Cortex of kidney (tissue), 1 donor: Measurements from ENCODE around the gene SIRT5.

Experiments
- DNase-seq: peaks from one replicate; lab custom pipeline; 2025; lab: John Stamatoyannopoulos, UW

Gene SIRT5

GRCh38 chr6:13574571-13575376 is at the start of gene SIRT5:
Gene SIRT5 (plus strand): TSS chr6:13574601. CDS start chr6:13584111, 9,510 bp downstream.
- no peak for DNase-seq

DNA sequence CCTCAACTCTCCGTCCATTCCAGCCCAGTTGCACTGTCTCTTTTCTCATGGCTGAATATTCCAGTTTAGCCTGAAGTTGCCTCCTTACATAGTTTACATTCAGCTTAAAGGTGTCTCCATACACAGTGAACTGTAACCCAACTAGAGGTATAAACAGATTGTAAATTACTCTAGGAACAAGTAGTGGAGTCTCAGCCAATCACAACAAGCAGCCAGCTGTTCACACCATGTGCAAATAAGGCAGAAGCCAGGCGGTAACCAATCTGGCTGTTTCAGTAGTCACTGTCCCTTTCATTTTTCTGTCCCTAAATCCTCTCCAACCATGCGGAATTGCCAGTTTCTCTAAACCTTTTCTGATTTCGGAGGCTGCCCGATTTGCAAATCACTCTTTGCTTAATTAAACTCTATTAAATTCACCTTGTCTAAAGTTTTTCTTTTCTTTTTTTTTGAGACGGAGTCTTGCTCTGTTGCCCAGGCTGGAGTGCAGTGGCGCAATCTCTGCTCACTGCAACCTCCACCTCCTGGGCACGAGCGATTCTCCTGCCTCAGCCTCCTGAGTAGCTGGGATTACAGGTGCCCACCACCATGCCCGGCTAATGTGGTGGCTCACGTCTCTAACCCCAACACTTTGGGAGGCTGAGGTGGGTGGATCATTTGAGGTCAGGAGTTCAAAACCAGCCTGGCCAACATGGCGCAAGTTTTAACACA is 49.4 kb upstream of the SIRT5 start:
- DNase-seq: no peak

- no peak for DNase-seq
Measured at GRCh38 chr6:13526357-13526726, 48.1 kb upstream of the SIRT5 start.

GRCh38 chr6:13526727-13527670 is 47.4 kb upstream of the SIRT5 start:
- no peak for DNase-seq

- DNase-seq: no peak
Measured at GRCh38 chr6:13527671-13528056, 46.7 kb upstream of the SIRT5 start.

GRCh38 chr6:13528232-13528631 is 46.2 kb upstream of the SIRT5 start:
- DNase-seq: no peak

- no peak for DNase-seq
Measured at GRCh38 chr6:13528777-13529343, 45.5 kb upstream of the SIRT5 start.

DNA sequence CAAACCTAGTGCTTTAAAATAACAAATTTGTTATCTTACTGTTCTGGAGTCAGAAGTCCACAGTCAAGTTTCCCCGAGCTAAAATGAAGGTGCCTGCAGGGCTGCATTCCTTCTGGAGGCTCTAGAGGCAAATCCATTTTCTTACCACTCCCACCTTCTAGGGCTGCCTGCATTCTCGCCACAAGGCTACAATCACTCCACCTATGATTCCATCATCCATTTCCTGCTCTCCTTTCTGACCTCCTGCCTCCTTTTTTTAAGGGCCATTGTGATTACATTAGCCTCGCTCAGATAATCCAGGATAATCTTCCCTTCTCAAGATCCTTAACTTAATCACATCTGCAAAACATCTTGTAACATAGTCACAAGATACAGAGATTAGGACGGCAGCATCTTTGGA is 42.4 kb upstream of the SIRT5 start:
- no peak for DNase-seq

- no peak for DNase-seq
Measured at GRCh38 chr6:13534536-13534935, 39.9 kb upstream of the SIRT5 start.

GRCh38 chr6:13535306-13535705 is 39.1 kb upstream of the SIRT5 start:
- no peak for DNase-seq

GRCh38 chr6:13536796-13537526 is 37.4 kb upstream of the SIRT5 start:
- DNase-seq: no peak

GRCh38 chr6:13537527-13537897 is 36.9 kb upstream of the SIRT5 start:
- no peak for DNase-seq

GRCh38 chr6:13538084-13538483 is 36.3 kb upstream of the SIRT5 start:
- no peak for DNase-seq

GRCh38 chr6:13538600-13538999 is 35.8 kb upstream of the SIRT5 start:
- no peak for DNase-seq

DNA sequence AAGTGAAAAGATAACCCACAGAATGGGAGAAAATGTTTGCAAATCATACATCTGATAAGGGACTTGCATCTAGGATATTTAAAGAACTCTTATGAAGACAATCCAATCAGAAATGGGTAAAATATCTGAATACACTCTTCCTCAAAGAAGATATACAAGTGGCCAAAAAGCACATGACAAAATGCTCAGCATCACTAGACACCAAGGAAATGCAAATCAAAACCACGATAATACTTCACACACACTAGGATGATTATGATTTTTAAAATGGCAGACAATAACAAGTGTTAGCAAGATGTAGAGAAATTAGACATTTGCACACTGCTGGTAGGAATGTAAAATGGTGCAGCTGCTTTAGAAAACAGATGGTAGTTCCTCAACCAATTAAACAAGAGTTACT is 34.8 kb upstream of the SIRT5 start:
- no peak for DNase-seq

- DNase-seq: no peak
Measured at GRCh38 chr6:13541496-13541895, 32.9 kb upstream of the SIRT5 start.

- DNase-seq: no peak
Measured at GRCh38 chr6:13544454-13545186, 29.8 kb upstream of the SIRT5 start.

- no peak for DNase-seq
Measured at GRCh38 chr6:13545885-13546284, 28.5 kb upstream of the SIRT5 start.

DNA sequence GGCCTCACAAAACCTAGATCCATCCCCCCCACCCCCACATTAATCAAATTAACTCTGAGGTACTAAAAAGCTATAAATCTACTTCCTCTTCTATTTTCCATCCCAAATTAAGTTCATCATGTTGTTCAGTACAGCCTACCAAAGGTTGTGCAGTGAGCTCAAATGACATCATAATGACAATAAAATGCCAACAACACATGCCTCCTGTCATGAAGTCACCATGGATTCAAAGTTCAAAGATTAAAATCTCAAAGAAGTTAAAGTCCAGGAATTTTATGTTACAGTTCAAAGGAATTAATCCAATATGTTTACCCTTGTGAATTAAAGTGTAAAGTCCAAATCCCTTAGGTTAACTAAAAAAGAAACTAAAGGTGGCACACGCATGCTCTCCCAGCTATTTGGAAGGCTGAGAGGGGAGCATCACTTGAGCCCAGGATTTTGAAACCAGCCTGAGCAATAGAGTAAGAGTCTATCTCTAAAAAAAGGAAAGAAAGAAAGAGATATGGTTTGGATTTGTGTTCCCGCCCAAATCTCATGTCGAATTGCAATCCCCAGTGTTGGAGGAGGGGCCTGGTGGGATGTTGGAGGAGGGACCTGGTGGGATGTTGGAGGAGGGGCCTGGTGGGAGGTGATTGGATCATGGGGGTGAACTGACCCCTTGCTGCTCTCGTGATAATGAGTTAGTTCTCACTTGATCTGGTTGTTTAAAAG is 25.7 kb upstream of the SIRT5 start:
- no peak for DNase-seq

- no peak for DNase-seq
Measured at GRCh38 chr6:13550656-13551055, 23.7 kb upstream of the SIRT5 start.
